ENCODE data around the gene SRCIN1. TPM values are rescaled to one million over a fixed set of nuclear protein-coding genes. Genes with fewer than 3 reads are reported as not detected.
"Not testable (repeated sequence)": the region's sequence is repeated elsewhere in the genome, so short reads cannot be mapped to it uniquely, and the experiment has no call there.

SRCIN1 gene
- polyA plus RNA-seq, 6 donors from 2014 or later: not detected

GRCh38 chr17:38485681-38486298 is 120.0 kb downstream of the SRCIN1 start:
- not testable (repeated sequence) for H3K27me3 Mint-ChIP-seq, H3K9me3 Mint-ChIP-seq, DNase-seq, H3K36me3 Mint-ChIP-seq
- Mint-ChIP-seq H3K4me3 (peak overlapping the region in 1 of 8 donors; percentile 59), H3K4me1 (peaks cover 4 to 15% (median 10%) of the 10 kb centered on the region in 3 donors), H3K27ac (peak overlapping the region in 2 of 6 donors; percentile 16 to 81)
- peak; percentile 43 to 75 for ATAC-seq (ENCODE audit: low read depth in 2 of 2)

- peak overlapping the region in 1 of 6 donors; percentile 16 for H3K27ac Mint-ChIP-seq
- no peak for DNase-seq
- peaks cover 0 to 7% (median 0%) of the 10 kb centered on the region in 3 donors for H3K27me3 Mint-ChIP-seq
Measured at GRCh38 chr17:38485146-38485468, 120.6 kb downstream of the SRCIN1 start.

GRCh38 chr17:38484242-38485145 is 121.3 kb downstream of the SRCIN1 start:
- Mint-ChIP-seq H3K27ac (peak overlapping the region in 1 of 6 donors; percentile 16), H3K4me3 (peak overlapping the region in 1 of 8 donors; percentile 59)
- DNase-seq: peak; percentile 38

More at GRCh38 chr17:38485146-38485468, 120.6 kb downstream of the SRCIN1 start:
- Mint-ChIP-seq H3K4me1 (peaks cover 4 to 15% (median 10%) of the 10 kb centered on the region in 3 donors), H3K9me3 (no peaks in the 10 kb centered on the region), H3K4me3 (peak overlapping the region in 1 of 8 donors; percentile 59), H3K36me3 (no peaks in the 10 kb centered on the region)
- ATAC-seq (ENCODE audit: low read depth in 2 of 2): no peak

GRCh38 chr17:38482700-38483043 is 123.1 kb downstream of the SRCIN1 start:
- not testable (repeated sequence) for ATAC-seq (ENCODE audit: low read depth in 2 of 2); H3K4me3 Mint-ChIP-seq; H3K9me3 Mint-ChIP-seq; DNase-seq; H3K36me3 Mint-ChIP-seq; H3K27ac Mint-ChIP-seq; H3K27me3 Mint-ChIP-seq
- H3K4me1 Mint-ChIP-seq: peaks cover 4 to 15% (median 10%) of the 10 kb centered on the region in 3 donors

More at GRCh38 chr17:38484242-38485145, 121.3 kb downstream of the SRCIN1 start:
- not testable (repeated sequence) for H3K36me3 Mint-ChIP-seq, H3K9me3 Mint-ChIP-seq, H3K27me3 Mint-ChIP-seq
- peaks cover 4 to 15% (median 10%) of the 10 kb centered on the region in 3 donors for H3K4me1 Mint-ChIP-seq
- peak; percentile 61 to 70 for ATAC-seq (ENCODE audit: low read depth in 2 of 2)

GRCh38 chr17:38482039-38482699 is 123.6 kb downstream of the SRCIN1 start:
- not testable (repeated sequence) for DNase-seq; H3K4me3 Mint-ChIP-seq; H3K36me3 Mint-ChIP-seq; ATAC-seq (ENCODE audit: low read depth in 2 of 2); H3K27me3 Mint-ChIP-seq; H3K9me3 Mint-ChIP-seq; H3K27ac Mint-ChIP-seq
- peaks cover 4 to 15% (median 10%) of the 10 kb centered on the region in 3 donors for H3K4me1 Mint-ChIP-seq

Other genes starting within 250 kb of the SRCIN1 start
- not detected for gene ARHGAP23, start 177.5 kb downstream of the SRCIN1 start, polyA plus RNA-seq (ENCODE audit: low read depth in 6 of 6)
- gene EPOP, start 69.0 kb upstream of the SRCIN1 start, polyA plus RNA-seq (ENCODE audit: low read depth in 6 of 6): not detected
- 1 to 10 TPM; 1.7 to 9.0 (median 4.7) TPM for gene MLLT6, start 99.3 kb upstream of the SRCIN1 start, polyA plus RNA-seq (ENCODE audit: low read depth in 6 of 6)
- 10 to 100 TPM; 19.1 to 31.5 (median 21.2) TPM for gene CISD3, start 124.4 kb upstream of the SRCIN1 start, polyA plus RNA-seq (ENCODE audit: low read depth in 6 of 6)
- not detected for gene PCGF2, start 142.4 kb upstream of the SRCIN1 start, polyA plus RNA-seq (ENCODE audit: low read depth in 6 of 6)
- 100 to 1,000 TPM; 326 to 642 (median 411) TPM for gene PSMB3, start 146.8 kb upstream of the SRCIN1 start, polyA plus RNA-seq (ENCODE audit: low read depth in 6 of 6)
- 10 to 100 TPM; 10.1 to 14.5 (median 11.8) TPM for gene PIP4K2B, start 193.6 kb upstream of the SRCIN1 start, polyA plus RNA-seq (ENCODE audit: low read depth in 6 of 6)
- gene CWC25, start 219.4 kb upstream of the SRCIN1 start, polyA plus RNA-seq (ENCODE audit: low read depth in 6 of 6): 10 to 100 TPM in 4 of 6 donors, 1 to 10 TPM in 2; 9.2 to 13.4 (median 11.5) TPM
- 1,000 to 10,000 TPM in 5 of 6 donors, 100 to 1,000 TPM in 1; 798 to 1,720 (median 1,485) TPM for gene RPL23, start 247.8 kb upstream of the SRCIN1 start, polyA plus RNA-seq (ENCODE audit: low read depth in 6 of 6)

Data from naive B cell (primary cell).